DND-41 (cell line): ENCODE measurements around the gene FMR1.

ENCODE experiments used
- ATAC-seq: fragments of 200-7000 bp; cut with Tn5 transposase; 3 replicates; pipeline ENCODE4 v1.9.1; 2021; ENCODE audit warnings: low read depth; ENCODE audit not compliant: insufficient read depth
- DNase-seq: peaks from one replicate; pipeline ENCODE4 v3.0.0-alpha.2; 2020
- H2AFZ ChIP-seq: 2 replicates; pipeline ENCODE4 v1.6.0; 2012; ENCODE audit warnings: low read depth, low read length
- H3K27ac ChIP-seq: 2 replicates; pipeline ENCODE4 v1.5.1; 2012; ENCODE audit warnings: low read length, inconsistent platforms
- H3K27me3 ChIP-seq: fragments of 200-600 bp; sonication (generic); 2 replicates; pipeline ENCODE4 v1.6.0; 2012; ENCODE audit warnings: low read length, mild to moderate bottlenecking, inconsistent platforms; ENCODE audit not compliant: insufficient read depth, poor library complexity
- H3K36me3 ChIP-seq: 2 replicates; pipeline ENCODE4 v1.5.1; 2012; ENCODE audit warnings: low read length, inconsistent platforms; ENCODE audit not compliant: insufficient read depth
- H3K4me1 ChIP-seq: 2 replicates; pipeline ENCODE4 v1.5.1; 2012; ENCODE audit warnings: mild to moderate bottlenecking, low read length; ENCODE audit not compliant: insufficient read depth
- H3K4me2 ChIP-seq: 2 replicates; pipeline ENCODE4 v1.6.0; 2012; ENCODE audit warnings: mild to moderate bottlenecking, moderate library complexity, low read length, inconsistent platforms; ENCODE audit not compliant: insufficient read depth
- H3K4me3 ChIP-seq, 2 experiments: fragments of 200-600 bp in 1 of 2; shearing (Covaris generic) in 1 of 2; 2 replicates each; pipeline ENCODE4 v1.5.1; 2012 to 2016; ENCODE audit warnings: inconsistent platforms in 2 of 2, low read length in 2 of 2, mild to moderate bottlenecking in 2 of 2, low read depth in 1 of 2, moderate library complexity in 1 of 2
- H3K79me2 ChIP-seq: 2 replicates; pipeline ENCODE4 v1.6.0; 2012; ENCODE audit warnings: low read length, inconsistent platforms; ENCODE audit not compliant: insufficient read depth
- H3K9ac ChIP-seq: 2 replicates; pipeline ENCODE4 v1.6.0; 2012; ENCODE audit warnings: low read depth, mild to moderate bottlenecking, inconsistent platforms, low read length, moderate library complexity
- H3K9me3 ChIP-seq: 2 replicates; pipeline ENCODE4 v1.5.1; 2012; ENCODE audit warnings: low read length, moderate library complexity, mild to moderate bottlenecking, inconsistent platforms; ENCODE audit not compliant: insufficient read depth, severe bottlenecking
- H4K20me1 ChIP-seq: 2 replicates; pipeline ENCODE4 v1.6.0; 2012; ENCODE audit warnings: low read length; ENCODE audit not compliant: insufficient read depth
- CTCF ChIP-seq: IDR thresholded peaks from 2 replicates; pipeline ENCODE4 v1.5.1; 2012; ENCODE audit warnings: borderline replicate concordance, low read length, moderate library complexity, mild to moderate bottlenecking; ENCODE audit not compliant: poor library complexity, severe bottlenecking; ENCODE audit errors: extremely low read depth
- EZH2 ChIP-seq: IDR thresholded peaks from 3 replicates; pipeline ENCODE4 v1.6.1; 2012; ENCODE audit warnings: borderline replicate concordance, low read depth, mild to moderate bottlenecking, moderate library complexity, low read length, inconsistent platforms; ENCODE audit not compliant: severe bottlenecking

The FMR1 gene

DNA sequence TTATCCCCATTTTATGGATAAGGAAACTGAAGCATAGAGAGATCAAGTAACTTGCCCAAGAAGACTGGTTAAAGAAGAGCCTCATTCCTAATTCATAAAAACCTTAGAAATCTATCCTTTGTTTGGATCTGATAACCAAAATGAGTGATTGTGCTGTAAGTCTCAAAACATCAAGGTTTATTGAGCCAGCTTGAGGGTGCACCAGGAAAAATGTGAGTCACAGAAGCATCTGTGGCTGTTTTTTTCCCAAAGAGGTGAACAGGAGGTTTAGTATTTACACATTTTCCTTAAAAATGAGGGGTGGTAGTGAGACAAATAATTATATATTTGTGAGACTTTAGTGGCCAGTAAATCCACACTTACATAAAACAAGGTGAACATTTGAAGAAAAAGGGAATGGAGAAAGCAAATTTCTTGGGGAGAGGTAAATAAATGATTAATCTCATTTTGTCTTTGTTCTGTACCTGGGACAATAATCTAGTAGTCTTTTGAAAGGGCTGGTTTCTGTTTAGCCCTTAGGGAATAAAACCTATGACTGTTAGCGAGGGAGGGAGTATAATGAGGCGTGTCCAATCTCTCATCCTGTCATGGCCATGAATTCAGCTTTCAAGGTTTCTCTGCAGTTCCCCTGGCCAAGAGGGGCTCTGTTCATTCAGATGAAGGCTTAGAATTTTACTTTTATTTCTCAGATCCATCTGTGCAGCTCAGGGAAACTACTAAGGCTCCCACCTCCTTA, 12.2 kb upstream of the FMR1 start:
- Histone ChIP-seq H3K79me2 (no peaks in the 10 kb centered on the region), H2AFZ (no peak overlapping the region), H4K20me1 (no peaks in the 10 kb centered on the region), H3K4me1 (peaks cover 9% of the 10 kb centered on the region), H3K4me3 (no peak overlapping the region), H3K36me3 (no peaks in the 10 kb centered on the region), H3K27me3 (no peaks in the 10 kb centered on the region), H3K4me2 (no peak overlapping the region), H3K9me3 (no peaks in the 10 kb centered on the region), H3K9ac (no peak overlapping the region), H3K27ac (no peak overlapping the region)
- ATAC-seq (no peak), DNase-seq (no peak)
- TF ChIP-seq EZH2 (no peak), CTCF (no peak)

GRCh38 chrX:147900349-147900748, 11.4 kb upstream of the FMR1 start:
- no peaks in the 10 kb centered on the region for H4K20me1 ChIP-seq
- ATAC-seq (no peak), DNase-seq (no peak)
- no peaks in the 10 kb centered on the region for H3K9me3 ChIP-seq
- TF ChIP-seq CTCF = no peak
- TF ChIP-seq EZH2 = no peak
- no peak overlapping the region for H3K27ac ChIP-seq
- H3K4me3 ChIP-seq = no peak overlapping the region
- no peak overlapping the region for H3K9ac ChIP-seq
- peaks cover 9% of the 10 kb centered on the region for H3K4me1 ChIP-seq
- H3K36me3 ChIP-seq = no peaks in the 10 kb centered on the region
- no peaks in the 10 kb centered on the region for H3K79me2 ChIP-seq
- no peak overlapping the region for H2AFZ ChIP-seq
- H3K27me3 ChIP-seq = no peaks in the 10 kb centered on the region
- H3K4me2 ChIP-seq = no peak overlapping the region

GRCh38 chrX:147901461-147902126, 10.1 kb upstream of the FMR1 start:
- H3K27me3 ChIP-seq = no peaks in the 10 kb centered on the region
- H3K79me2 ChIP-seq = no peaks in the 10 kb centered on the region
- H4K20me1 ChIP-seq = no peaks in the 10 kb centered on the region
- H3K4me3 ChIP-seq = no peak overlapping the region
- H3K27ac ChIP-seq = no peak overlapping the region
- ATAC-seq (no peak), DNase-seq (no peak)
- H3K9me3 ChIP-seq = no peaks in the 10 kb centered on the region
- TF ChIP-seq CTCF (no peak), EZH2 (no peak)
- H3K4me1 ChIP-seq = peaks cover 9% of the 10 kb centered on the region
- no peak overlapping the region for H3K4me2 ChIP-seq
- H3K36me3 ChIP-seq = no peaks in the 10 kb centered on the region
- peak overlapping the region; percentile 52; the same call in 1 of the 2 replicates for H2AFZ ChIP-seq
- no peak overlapping the region for H3K9ac ChIP-seq
